BJ (cell line): ENCODE data around the gene OGDHL. TPM values are rescaled to one million over a fixed set of nuclear protein-coding genes. Genes with fewer than 3 reads are reported as not detected.

ENCODE experiments used
- CTCF ChIA-PET: fragments of 350-600 bp; formaldehyde crosslinking; extraction: SDS; loops from one replicate; lab custom pipeline; 2021; ENCODE audit warnings: antibody characterized with exemption, inconsistent platforms; lab: Yijun Ruan, JAX
- POLR2A ChIA-PET: fragments of 300-600 bp; sonication (Branson Sonifier 250); formaldehyde crosslinking; extraction: SDS; loops from one replicate; lab custom pipeline; 2021; ENCODE audit warnings: antibody characterized with exemption; lab: Charles Lee
- DNase-seq: peaks from one replicate; pipeline ENCODE4 v3.0.0-alpha.2; 2011; ENCODE audit warnings: low read depth
- H3K27me3 ChIP-seq: 2 replicates; pipeline ENCODE4 v1.6.0; 2011; ENCODE audit warnings: low read length; ENCODE audit not compliant: control insufficient read depth, insufficient read depth
- H3K36me3 ChIP-seq: 2 replicates; pipeline ENCODE4 v1.5.1; 2011; ENCODE audit warnings: low read length; ENCODE audit not compliant: control insufficient read depth, insufficient read depth
- H3K4me3 ChIP-seq: 2 replicates; pipeline ENCODE4 v1.5.1; 2011; ENCODE audit warnings: low read depth, mild to moderate bottlenecking, control low read depth, low read length
- CTCF ChIP-seq: IDR thresholded peaks from 2 replicates; pipeline ENCODE4 v1.5.1; 2011; ENCODE audit warnings: low read depth, mild to moderate bottlenecking, control low read depth, inconsistent platforms, low read length, moderate library complexity; ENCODE audit not compliant: insufficient read depth
- polyA plus RNA-seq: library from polyadenylated mRNA; depleted of rRNA; stranded (reverse); fragments of >200 nt; gene quantifications from 2 replicates; pipeline ENCODE4 v1.2.3, GENCODE V29; 2011

The OGDHL gene
- polyA plus RNA-seq, 1 experiment: 0.16 TPM

DNA sequence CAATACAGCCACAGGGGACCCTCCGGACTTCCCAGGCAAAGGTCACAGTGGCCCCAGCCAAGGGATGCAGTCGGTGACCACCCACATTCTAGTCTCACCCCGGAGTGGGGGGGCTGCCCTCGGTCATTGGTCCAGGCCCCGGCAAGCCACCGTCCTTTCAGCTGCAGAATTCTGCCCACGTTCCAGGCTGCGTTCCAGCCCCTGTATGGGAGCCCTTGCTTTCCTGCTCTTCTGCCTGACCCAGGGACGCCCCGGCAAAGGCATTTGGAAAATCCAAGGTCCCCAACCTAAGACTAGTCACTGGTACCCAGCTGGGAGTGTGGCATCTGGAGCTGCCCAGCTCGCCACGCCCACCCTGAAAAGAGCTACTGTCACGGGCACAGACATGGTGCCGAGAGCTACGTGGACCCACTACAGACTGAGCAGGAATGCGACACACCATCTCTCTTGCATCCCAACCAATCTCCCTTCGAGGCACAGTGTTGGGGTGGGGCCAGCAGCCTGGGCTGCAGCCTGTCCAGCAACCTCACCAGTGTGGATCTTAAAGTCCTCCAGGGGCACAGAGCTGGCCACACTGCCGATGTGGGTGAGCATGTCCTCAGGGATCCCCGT lies 18.6 kb downstream of the OGDHL start:
- DNase-seq: no peak
- POLR2A ChIA-PET: no interaction called here
- CTCF ChIA-PET: no interaction called here
- peaks cover 2% of the 10 kb centered on the region for H3K27me3 ChIP-seq
- no peak for TF ChIP-seq CTCF
- H3K36me3 ChIP-seq: no peaks in the 10 kb centered on the region
- no peak overlapping the region for H3K4me3 ChIP-seq

DNA sequence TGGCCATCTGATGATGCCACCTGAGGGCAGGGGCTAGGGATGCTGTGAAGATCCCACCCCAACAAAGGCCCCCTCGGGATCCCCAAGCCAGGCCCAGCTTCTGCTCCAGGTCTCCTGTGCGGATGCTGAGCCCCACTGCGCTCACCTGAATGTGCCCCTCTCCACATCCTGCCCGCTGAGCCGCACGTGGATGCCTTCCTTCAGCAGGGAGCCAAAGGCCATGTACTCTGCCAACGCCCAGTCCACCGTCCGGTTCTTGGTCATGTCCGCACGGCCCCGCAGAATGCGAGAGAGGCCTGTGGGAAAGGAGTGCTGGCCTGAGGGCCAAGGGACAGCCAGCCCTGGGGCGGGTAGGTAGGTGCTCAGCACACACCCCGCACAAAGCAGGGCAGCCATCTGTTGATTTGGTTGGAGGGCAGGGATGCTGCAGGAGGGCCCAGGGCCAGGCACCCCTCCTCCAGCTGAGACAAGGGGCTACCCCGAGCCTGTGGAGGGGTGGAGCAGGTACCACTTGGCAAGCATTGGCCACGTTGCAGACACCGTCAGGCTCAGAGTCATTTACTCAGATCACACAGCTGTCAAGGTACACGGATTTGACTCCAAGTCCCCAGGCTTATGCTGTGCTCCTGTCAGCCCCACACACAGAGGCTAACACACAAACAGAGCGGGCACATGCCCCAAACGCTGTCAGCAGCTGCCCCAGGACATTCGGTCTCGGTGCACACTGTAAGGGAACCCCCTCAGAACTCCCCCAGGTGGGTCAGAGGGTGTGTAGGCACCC lies 19.2 kb downstream of the OGDHL start:
- Histone ChIP-seq H3K36me3 (no peaks in the 10 kb centered on the region), H3K27me3 (no peaks in the 10 kb centered on the region; the same call in none of the 2 replicates), H3K4me3 (no peak overlapping the region)
- no peak for TF ChIP-seq CTCF
- DNase-seq: no peak
- ChIA-PET POLR2A (no interaction called here), CTCF (no interaction called here)

- Histone ChIP-seq H3K36me3 (no peaks in the 10 kb centered on the region), H3K4me3 (no peak overlapping the region), H3K27me3 (no peaks in the 10 kb centered on the region; the same call in none of the 2 replicates)
- no peak for TF ChIP-seq CTCF
- ChIA-PET CTCF (no interaction called here), POLR2A (no interaction called here)
- DNase-seq: no peak
Observed at GRCh38 chr10:49741108-49741995, 20.8 kb downstream of the OGDHL start.

DNA sequence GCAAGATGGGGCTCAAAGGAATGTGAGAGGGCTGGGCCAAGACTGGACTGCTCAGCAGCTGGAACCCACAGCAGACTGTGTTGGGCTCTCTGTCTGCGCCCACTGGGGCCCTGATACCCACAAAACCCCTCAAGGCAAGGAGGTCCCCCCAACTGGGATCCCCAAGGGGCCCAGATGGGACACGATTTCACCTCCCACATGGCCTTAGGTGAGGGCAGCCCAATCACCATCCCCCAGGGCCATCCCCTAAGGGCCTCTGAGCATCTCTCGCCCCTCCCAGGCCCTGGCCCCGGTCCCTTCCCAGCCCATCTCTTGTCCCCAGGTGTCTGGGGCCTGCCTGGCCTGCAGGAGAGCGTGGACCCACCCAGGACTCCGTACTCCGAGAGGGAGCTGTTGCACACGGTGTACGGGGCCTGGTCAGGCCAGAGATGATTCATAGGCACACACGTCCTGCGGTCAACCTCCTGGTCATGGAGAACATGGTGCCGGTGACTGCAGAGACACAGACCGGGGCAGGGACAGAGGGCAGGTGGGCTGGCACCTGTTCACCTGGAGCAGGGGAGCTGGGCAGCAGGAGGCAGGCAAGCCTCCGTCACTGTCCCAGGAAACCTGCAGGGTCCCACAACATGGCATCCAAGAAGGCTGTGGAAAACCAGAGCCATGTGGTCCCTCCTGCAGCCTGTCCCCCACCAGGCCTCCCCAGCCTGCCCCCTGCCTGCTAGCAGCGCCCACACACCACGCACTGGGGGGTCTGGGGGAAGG lies 21.6 kb downstream of the OGDHL start:
- DNase-seq: no peak
- H3K4me3 ChIP-seq: no peak overlapping the region
- H3K27me3 ChIP-seq: no peaks in the 10 kb centered on the region; the same call in none of the 2 replicates
- H3K36me3 ChIP-seq: no peaks in the 10 kb centered on the region
- ChIA-PET CTCF (no interaction called here), POLR2A (no interaction called here)
- TF ChIP-seq CTCF: no peak
